Left lung (tissue), 10 donors: ENCODE measurements around the gene USP12. TPM values are rescaled to one million over a fixed set of nuclear protein-coding genes. Genes with fewer than 3 reads are reported as not detected.

ENCODE experiments used
- ATAC-seq: fragments of 200-7000 bp; cut with Tn5 transposase; one replicate; pipeline ENCODE4 v1.9.1; 2020; ENCODE audit warnings: moderate library complexity
- DNase-seq, 4 donors: peaks; one replicate each; pipeline ENCODE4 v3.0.0-alpha.2; 2013 to 2020
- H3K27ac ChIP-seq, 2 donors: fragments of 200-600 bp; sonication (generic) in 1 of 2; one replicate each; pipeline versions ENCODE4 v1.5.0 to v1.8.0; 2020 to 2021
- H3K27me3 ChIP-seq, 2 donors: fragments of 200-600 bp; sonication (generic) in 1 of 2; one replicate each; pipeline versions ENCODE4 v1.5.0 to v1.8.0; 2020 to 2021
- H3K36me3 ChIP-seq, 2 donors: fragments of 200-600 bp; sonication (generic) in 1 of 2; one replicate each; pipeline versions ENCODE4 v1.5.0 to v1.8.0; 2020 to 2021
- H3K4me1 ChIP-seq, 2 donors: fragments of 200-600 bp; one replicate each; pipeline ENCODE4 v1.8.0; 2021
- H3K4me3 ChIP-seq, 2 donors: fragments of 200-600 bp; sonication (generic) in 1 of 2; one replicate each; pipeline versions ENCODE4 v1.5.0 to v1.8.0; 2020 to 2021; ENCODE audit warnings: mild to moderate bottlenecking in 1 of 2
- H3K9me3 ChIP-seq, 2 donors: fragments of 200-600 bp; sonication (generic) in 1 of 2; one replicate each; pipeline versions ENCODE4 v1.5.0 to v1.8.0; 2020 to 2021
- CTCF ChIP-seq, 2 donors: fragments of 200-600 bp; sonication (generic) in 1 of 2; IDR thresholded peaks; one replicate each; pipeline versions ENCODE4 v1.5.0 to v1.8.0; 2021; ENCODE audit warnings: antibody characterized with exemption in 2 of 2
- intact Hi-C, 2 donors: fragments of 100-400 bp; cut with DNase I; formaldehyde crosslinking; loops; one replicate each; pipeline versions ENCODE4 v1.11.2 to v1.14.2; 2022
- polyA plus RNA-seq, 6 donors: library from polyadenylated mRNA; unstranded; fragments of 120-200 nt; gene quantifications; one replicate each; pipeline ENCODE4 v1.2.1, GENCODE V29; 2013; ENCODE audit not compliant: insufficient read length in 6 of 6
- total RNA-seq, 2 donors: library from RNA; stranded (reverse); fragmentation: NEBNext Ultra II Directional; extraction: Animal tissue kit (Norgen Biotek cat#: 25700); gene quantifications; one replicate each; pipeline ENCODE4 v1.2.1, GENCODE V29; 2021
- donor health status: DM: no; HTN: yes; CAD: no.
- donor health status: DM: no; HTN: no; CAD: no.

USP12 gene
- total and polyA plus RNA-seq, 8 donors = 22.8 to 44.4 (median 38.8) TPM

GRCh38 chr13:27064252-27064995 lies 107.2 kb downstream of the USP12 start:
- H3K4me3 ChIP-seq = no peak overlapping the region
- TF ChIP-seq CTCF (IDR thresholded peaks at IDR 0.05) = no peak
- ATAC-seq (no peak), DNase-seq (no peak)
- peaks cover 0 to 11% of the 10 kb centered on the region in 2 donors for H3K36me3 ChIP-seq
- peaks cover 0 to 4% of the 10 kb centered on the region in 2 donors for H3K9me3 ChIP-seq
- peaks cover 5 to 6% of the 10 kb centered on the region in 2 donors for H3K4me1 ChIP-seq
- intact Hi-C loops = no loop called here
- H3K27me3 ChIP-seq = no peaks in the 10 kb centered on the region
- no peak overlapping the region for H3K27ac ChIP-seq

- H3K36me3 ChIP-seq = no peaks in the 10 kb centered on the region
- no peaks in the 10 kb centered on the region for H3K4me1 ChIP-seq
- H3K4me3 ChIP-seq = no peak overlapping the region
- ATAC-seq (no peak), DNase-seq (no peak)
- H3K27me3 ChIP-seq = no peaks in the 10 kb centered on the region
- TF ChIP-seq CTCF (IDR thresholded peaks at IDR 0.05) = no peak
- intact Hi-C loops = no loop called here
- no peaks in the 10 kb centered on the region for H3K9me3 ChIP-seq
- H3K27ac ChIP-seq = no peak overlapping the region
Observed at GRCh38 chr13:27057817-27058216, 113.8 kb downstream of the USP12 start.

- Histone ChIP-seq H3K36me3 (no peaks in the 10 kb centered on the region), H3K4me1 (no peaks in the 10 kb centered on the region), H3K27me3 (no peaks in the 10 kb centered on the region), H3K4me3 (no peak overlapping the region), H3K9me3 (no peaks in the 10 kb centered on the region), H3K27ac (no peak overlapping the region)
- ATAC-seq = no peak
- TF ChIP-seq CTCF (IDR thresholded peaks at IDR 0.05) = no peak
- DNase-seq = no peak
- intact Hi-C loops = no loop called here
Observed at GRCh38 chr13:27055526-27055925, 116.1 kb downstream of the USP12 start.

DNA sequence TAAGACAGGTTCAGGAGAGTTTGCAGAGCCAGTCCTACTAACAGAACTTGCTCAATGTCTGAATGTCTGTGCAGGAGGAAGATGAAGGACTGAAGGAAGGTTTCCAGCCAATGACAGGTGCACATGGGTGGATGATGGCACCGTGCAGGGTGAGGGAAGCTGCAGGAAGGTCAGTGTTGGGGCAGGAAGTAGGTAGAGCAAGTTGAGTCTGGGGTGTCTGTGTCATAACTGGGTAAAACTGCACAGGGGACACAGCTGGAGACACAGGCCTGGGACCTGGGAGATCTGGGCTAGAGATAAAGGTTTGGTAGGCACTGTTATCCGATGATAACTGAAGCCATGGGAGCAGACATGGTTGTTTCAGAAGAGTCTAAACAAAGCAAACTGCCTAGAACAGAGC lies 116.9 kb downstream of the USP12 start:
- Histone ChIP-seq H3K9me3 (no peaks in the 10 kb centered on the region), H3K36me3 (no peaks in the 10 kb centered on the region), H3K4me3 (no peak overlapping the region), H3K4me1 (no peaks in the 10 kb centered on the region), H3K27ac (no peak overlapping the region), H3K27me3 (no peaks in the 10 kb centered on the region)
- intact Hi-C loops = no loop called here
- ATAC-seq (no peak), DNase-seq (no peak)
- no peak for TF ChIP-seq CTCF (IDR thresholded peaks at IDR 0.05)

- no peak for TF ChIP-seq CTCF (IDR thresholded peaks at IDR 0.05)
- H3K9me3 ChIP-seq = no peaks in the 10 kb centered on the region
- ATAC-seq (peak; percentile 53), DNase-seq (no peak)
- intact Hi-C loops = no loop called here
- H3K4me1 ChIP-seq = no peaks in the 10 kb centered on the region
- H3K4me3 ChIP-seq = no peak overlapping the region
- no peaks in the 10 kb centered on the region for H3K27me3 ChIP-seq
- H3K36me3 ChIP-seq = no peaks in the 10 kb centered on the region
- no peak overlapping the region for H3K27ac ChIP-seq
Observed at GRCh38 chr13:27053902-27054595, 117.6 kb downstream of the USP12 start.
